HG03159 (cell line): ENCODE results near the gene MYO5C.
"Not testable (repeated sequence)": the region's sequence is repeated elsewhere in the genome, so short reads cannot be mapped to it uniquely, and the experiment has no call there.

Experiments used
- ATAC-seq: cut with Tn5 transposase; IDR thresholded peaks from one replicate; pipeline ENCODE4 v1.9.1; 2021; ENCODE audit warnings: mild to moderate bottlenecking, moderate library complexity; ENCODE audit not compliant: unreplicated experiment

The MYO5C gene

DNA sequence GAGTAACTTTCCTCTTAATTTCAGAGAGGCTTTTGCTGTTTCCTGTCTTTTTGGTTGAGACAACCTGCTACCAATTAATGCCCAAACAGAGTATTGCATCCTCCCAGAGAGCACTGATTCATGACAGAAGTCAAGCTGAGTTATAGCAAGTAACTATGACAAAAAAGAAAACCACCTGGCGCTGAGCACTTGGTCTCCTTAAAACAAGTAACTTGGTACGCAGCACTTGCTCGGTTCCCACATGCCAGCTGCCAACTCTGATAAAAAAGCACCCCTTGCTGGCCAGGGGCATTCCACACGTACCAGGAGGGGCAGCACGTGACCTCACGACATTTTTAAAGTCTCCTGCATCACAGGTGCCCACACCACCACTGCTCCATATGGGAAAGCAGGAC, 13.5 kb upstream of the MYO5C start:
- peak; percentile 79 for ATAC-seq

DNA sequence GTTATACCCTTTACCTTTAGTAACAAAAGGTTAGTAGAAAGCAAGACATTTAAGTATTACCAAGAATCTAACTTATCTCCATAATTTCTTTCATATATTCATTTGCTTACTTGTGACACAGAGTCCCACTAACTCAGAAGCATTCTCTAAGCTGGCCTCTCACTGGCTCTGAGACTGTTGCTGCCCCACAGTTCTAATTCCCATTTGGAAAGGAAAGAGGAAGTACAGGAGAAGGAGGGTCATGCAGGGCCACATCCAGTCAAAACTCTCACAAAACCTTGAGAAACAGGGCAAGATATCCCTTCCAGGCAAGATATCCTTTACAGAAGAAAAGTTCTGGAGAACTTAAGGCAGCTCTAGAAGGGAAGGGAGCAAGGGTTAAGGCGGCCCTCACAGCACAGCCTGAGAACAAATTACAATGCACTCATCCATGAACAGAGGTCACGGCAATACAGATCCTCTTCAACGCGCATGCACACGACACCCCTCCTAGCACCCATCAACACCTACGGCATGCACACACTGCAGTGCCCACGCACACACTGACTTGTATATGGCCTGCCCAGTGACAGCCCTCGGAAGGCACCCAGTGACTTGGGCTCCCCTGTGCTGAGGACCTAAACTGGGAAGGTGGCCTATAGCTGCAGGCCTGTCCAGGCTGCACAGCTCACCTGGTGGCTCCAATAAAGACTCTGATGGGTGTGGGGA, 13.0 kb upstream of the MYO5C start:
- ATAC-seq, result peak; percentile 79

- ATAC-seq, result no peak
Observed at GRCh38 chr15:52307847-52308246, 12.2 kb upstream of the MYO5C start.

DNA sequence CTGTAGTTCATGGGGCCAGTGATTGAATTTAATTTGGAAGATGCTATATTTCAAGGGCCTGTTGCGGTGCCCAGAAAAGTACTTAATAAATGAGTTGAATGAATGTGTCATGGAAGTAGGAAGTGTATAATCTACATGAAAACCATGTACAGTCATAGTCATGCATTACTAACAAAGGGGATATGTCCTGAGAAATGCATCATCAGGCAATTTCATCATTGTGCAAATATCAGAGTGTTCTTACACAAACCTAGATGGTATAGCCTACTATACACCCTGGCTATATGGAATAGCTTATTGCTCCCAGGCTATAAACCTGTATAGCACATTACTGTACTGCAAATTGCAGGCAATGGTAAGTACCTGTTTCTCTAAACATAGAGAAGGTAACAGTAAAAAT, 10.7 kb upstream of the MYO5C start:
- no peak for ATAC-seq

DNA sequence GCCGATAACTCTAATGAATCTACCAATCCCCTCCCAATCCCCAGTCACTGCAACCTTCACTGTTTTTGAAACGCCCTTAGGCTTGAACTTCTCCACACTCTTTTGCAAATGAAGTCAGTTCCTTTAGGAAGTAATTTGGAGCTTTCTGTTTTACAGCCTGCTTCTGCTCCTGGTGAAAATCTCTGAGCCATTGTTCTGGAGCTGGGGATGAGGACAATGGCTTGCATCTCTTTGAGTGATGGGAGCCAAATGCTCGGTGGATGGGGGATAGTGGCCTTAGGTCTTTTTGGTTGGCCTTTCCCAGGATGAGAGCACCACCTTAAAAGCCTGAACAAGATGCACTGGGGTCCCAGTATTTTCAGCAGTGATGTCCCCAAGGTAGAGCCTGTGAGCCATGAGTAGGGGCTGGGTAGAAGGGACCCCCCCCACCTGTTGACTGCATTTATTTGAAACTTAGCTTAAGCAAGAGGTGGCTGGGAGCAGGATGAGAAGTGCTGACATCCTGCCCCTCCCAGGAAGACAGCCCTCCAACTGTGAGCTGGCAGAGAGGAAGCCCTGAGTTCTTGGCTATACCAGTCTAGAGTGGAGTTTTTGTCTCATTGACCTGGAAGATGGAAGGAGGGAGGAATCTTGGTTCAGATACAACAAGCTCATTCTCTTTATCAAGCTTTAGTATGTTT, 7.6 kb upstream of the MYO5C start:
- ATAC-seq, result no peak

GRCh38 chr15:52301265-52301847, 5.8 kb upstream of the MYO5C start:
- ATAC-seq, result no peak

DNA sequence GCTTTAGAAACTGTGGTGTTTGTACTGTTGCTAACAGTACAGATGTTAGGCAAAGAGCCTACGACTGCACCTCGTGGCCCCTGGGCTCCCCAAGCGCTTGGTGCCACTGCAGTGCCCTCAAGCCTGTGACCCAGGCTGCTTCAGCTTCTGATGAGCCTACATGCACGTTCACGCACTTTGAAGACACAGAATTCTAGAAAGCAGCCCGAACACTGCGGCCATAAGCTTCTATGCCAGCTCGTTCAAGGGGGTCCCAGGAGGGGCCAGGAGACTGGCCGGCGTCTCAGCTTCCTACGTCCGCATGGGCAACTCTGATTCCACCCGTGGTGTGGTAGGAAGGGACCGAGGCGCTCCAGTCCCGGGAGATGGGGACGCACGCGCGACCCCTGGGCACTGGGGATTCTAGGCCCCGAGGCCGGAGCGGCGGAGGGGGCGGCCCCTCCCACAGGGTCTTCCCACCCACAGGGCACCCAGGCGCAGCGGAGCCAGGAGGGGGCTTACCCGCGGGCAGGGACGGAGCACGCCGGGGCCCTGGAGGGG, 653 bp downstream of the MYO5C start:
- ATAC-seq, result no peak

DNA sequence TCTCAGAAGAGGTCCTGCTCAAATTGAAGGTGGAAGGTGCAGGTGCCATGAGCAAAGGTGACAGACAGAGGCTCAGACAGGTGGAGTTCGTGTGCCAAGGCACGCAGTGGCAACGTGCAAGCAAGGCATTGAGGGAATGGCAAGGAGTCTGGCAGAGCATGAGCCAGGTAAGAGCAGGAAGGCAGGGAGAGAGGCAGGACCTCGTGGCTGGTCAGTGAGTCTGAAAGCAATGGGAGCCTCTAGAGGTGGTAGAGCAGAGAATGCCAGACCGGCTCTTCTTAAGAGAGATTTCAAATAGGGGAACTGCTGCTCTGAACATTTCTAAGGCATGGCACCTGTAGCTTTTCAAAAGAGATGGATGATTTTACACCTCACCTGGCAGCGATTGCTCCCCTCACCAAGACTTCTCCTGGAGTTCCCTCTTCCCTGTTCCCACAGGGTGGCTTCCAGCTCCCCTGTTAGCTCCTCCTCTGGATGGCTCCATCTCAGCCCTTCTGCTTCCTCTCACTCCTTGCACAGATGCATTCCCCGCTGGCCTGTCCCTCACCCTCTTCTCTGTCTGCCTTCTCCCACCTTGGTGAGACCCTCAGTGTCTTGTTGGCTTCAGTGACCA, 2.7 kb downstream of the MYO5C start:
- ATAC-seq, result no peak

DNA sequence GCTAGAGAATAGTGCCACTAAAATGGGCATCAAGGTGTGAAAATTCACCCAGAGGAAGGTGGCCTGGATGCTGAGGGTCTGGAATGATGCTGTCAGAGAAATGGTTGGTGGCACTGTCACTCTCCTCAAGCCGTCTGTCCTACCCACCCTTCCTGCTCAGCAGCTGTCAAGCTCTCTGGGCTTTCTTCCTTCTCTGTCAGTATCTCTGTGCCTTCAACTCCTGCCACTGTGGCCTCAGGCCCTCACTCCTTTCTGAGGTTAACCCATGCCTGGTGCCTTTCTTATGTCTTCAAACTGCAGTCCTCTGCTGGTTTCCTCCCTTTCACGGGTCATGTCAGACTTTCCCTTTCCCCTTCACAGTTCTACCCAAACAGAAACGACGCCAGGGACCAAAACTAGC, 4.4 kb downstream of the MYO5C start:
- ATAC-seq, result no peak

DNA sequence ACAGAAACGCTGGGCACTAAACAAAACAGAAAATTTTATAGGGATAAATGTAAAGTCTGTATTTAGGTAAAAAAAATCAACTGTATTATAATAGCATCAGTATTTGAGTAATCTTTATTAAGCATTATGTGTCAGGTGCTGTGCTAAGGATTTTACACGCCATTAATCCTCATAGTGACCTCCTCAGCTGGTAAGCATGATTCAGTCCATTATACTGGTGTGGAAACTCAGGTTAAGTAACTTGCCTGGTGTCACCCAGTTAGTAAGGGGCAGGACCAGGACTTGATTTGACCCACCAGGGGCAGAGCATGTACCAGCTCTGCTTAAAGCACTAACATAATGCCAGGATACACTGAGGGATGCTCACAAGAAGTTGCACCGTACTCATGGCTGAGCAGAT, 4.8 kb downstream of the MYO5C start:
- no peak for ATAC-seq

DNA sequence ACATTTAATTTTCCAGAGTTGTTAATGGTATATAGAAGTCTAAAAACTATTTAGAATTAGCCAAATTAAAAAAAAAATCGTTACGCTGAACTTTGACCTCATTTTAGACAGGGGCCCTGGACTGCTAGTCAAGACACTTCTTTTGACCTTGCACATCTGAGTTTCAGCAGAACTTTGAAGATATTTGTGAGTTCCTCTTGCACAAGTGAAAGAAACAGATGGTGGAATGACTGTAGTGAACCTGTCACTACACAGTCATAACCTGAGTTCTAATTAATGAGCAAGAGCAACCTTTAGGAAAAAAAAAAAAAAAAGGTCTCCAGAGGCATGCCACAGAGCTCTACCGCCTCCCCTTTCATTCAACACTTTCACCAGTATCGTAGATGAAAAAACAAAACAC, 5.3 kb downstream of the MYO5C start:
- ATAC-seq, result peak; percentile 44

- no peak for ATAC-seq
Observed at GRCh38 chr15:52289629-52290081, 5.9 kb downstream of the MYO5C start.

DNA sequence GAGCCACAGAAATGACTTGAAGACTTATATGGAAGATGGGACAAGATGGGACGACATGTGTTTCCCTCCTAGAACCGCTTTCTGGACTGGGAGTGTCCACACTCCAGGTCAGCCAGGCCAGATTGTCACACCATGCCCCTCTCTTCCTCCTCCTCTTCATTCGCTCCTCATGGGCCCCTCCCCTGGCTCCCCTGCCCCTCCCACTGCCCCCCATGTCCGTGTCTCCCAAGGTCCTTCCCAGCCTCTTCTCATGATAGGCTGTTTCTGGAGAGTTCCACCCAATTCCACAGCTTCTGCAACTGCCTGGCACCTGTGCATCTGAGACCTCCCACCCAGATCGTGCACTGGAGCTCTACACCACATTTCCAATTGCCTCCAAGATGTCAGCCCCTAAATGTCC, 6.6 kb downstream of the MYO5C start:
- ATAC-seq, result no peak

- ATAC-seq, result no peak
Observed at GRCh38 chr15:52288051-52288942, 7.3 kb downstream of the MYO5C start.

GRCh38 chr15:52287114-52287513, 8.5 kb downstream of the MYO5C start:
- no peak for ATAC-seq

DNA sequence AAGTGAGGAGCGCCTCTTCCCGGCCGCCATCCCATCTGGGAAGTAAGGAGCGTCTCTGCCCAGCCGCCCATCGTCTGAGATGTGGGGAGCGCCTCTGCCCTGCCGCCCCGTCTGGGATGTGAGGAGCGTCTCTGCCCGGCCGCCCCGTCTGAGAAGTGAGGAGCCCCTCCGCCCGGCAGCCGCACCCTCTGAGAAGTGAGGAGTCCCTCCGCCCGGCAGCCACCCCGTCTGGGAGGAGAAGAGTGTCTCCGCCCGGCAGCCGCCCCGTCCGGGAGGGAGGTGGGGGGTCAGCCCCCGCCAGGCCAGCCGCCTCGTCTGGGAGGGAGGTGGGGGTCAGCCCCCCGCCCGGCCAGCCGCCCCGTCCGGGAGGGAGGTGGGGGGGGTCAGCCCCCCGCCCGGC, 9.7 kb downstream of the MYO5C start:
- ATAC-seq, result not testable (repeated sequence)

GRCh38 chr15:52284164-52284563, 11.4 kb downstream of the MYO5C start:
- no peak for ATAC-seq

- ATAC-seq, result no peak
Observed at GRCh38 chr15:52283281-52283680, 12.3 kb downstream of the MYO5C start.

- ATAC-seq, result no peak
Observed at GRCh38 chr15:52282418-52282817, 13.2 kb downstream of the MYO5C start.
